ENCODE results near the gene SGPP1.
"Not testable (repeated sequence)": the region's sequence is repeated elsewhere in the genome, so short reads cannot be mapped to it uniquely, and the experiment has no call there.

The SGPP1 gene

DNA sequence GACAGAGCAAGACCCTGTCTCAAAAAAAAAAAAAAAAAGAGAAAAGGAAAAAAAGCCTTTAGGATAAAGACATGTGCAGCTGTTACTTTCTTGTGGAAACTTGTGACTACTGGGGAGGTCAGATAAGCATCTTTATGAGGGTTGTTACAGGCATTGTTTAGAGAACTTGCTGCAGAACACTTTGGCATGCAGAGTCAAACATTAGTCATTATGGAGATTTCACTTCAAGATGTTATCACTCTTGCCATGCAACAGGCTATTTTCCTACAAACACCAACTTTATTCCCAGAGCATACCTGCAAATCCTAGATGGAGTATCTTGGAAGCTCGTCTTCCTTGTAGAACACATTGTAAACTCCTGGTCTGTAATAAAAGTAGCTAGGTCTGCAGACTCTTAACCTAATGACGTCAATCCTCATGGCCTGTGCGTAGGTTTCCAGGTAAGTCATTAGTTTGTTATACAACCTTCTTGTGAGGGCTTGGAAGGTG lies 49.9 kb downstream of the SGPP1 start:
- no peak for FAIRE-seq
- DNase-seq (ENCODE audit: insufficient read length, low spot score): no peak

DNA sequence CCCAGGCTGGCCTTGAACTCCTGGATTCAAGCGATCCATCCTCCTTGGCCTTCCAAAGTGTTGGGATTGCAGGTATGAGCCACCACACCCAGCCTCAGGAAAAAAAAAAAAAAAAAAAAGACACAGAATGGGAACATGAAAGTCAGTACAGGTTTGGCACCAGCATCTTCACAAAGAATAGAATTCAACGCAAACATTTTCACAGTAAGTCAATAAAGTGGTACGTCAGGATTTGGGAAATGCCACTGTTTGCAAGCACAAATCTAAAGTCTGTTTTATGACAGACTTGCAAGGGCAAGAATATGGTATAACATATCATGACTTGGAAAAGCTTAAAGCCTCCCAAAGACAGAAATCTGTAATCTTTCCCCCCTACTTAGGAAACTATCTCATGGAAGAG lies 51.2 kb downstream of the SGPP1 start:
- no peak for DNase-seq (ENCODE audit: insufficient read length, low spot score)
- no peak for FAIRE-seq

- no peak for DNase-seq (ENCODE audit: insufficient read length, low spot score)
- peak; percentile 31 for FAIRE-seq
Observed at GRCh38 chr14:63673886-63674497, 53.9 kb downstream of the SGPP1 start.

DNA sequence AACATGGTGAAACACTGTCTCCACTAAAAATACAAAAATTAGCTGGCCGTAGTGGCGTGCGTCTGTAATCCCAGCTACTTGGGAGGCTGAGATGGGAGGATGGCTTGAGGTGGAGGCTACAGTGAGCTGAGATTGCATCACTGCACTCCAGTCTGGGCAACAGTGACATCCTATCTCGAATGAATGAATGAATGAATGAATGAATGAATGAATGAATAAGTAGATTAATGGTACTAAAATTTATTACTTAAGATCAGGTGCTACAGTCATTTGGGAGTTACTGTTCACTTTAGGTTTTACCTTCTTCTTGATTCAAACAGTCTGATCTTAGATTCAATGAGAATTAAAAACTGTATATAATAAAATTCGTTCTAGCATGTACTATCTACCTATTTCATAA lies 54.6 kb downstream of the SGPP1 start:
- DNase-seq (ENCODE audit: insufficient read length, low spot score) (no peak), FAIRE-seq (no peak)

DNA sequence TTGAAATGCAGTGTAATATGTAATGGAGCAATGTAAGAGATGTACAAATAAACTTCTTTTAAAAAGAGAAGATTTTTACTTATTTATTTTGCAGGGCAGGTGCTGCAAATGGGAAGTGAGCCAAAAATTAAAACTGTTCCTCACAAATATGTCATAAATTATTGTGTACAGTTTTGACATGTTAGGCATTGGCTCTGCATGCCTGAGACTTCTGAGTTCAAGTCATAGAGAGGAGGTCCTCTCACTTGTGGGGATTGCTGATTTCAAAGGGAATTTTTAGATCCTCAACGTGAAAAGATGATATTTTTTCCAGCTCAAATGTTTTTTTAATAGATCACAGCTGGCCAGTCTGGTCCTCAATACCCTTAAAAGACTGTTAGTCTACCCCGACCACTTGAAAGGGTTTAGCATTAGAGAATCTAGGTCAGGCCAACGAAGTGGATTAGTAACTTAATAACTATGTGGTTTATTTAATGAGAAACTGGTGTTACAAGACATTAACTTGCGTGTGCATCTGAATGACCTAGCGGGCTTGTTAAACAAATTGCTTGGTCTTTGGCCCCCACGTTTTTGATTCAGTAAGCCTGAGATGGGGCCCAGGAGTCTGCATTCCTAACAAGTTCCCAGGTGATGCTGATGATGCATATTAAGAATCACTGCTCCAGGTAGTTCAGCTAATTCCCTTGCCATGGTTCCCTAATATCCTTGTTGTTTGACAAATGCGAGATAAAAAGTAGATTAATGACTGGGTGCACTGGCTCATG lies 55.3 kb downstream of the SGPP1 start:
- FAIRE-seq (peak; percentile 96), DNase-seq (ENCODE audit: insufficient read length, low spot score) (peak; percentile 26)

GRCh38 chr14:63671987-63672386 lies 55.9 kb downstream of the SGPP1 start:
- FAIRE-seq (no peak), DNase-seq (ENCODE audit: insufficient read length, low spot score) (no peak)

- DNase-seq (ENCODE audit: insufficient read length, low spot score): no peak
- peak; percentile 89 for FAIRE-seq
Observed at GRCh38 chr14:63670692-63671091, 57.2 kb downstream of the SGPP1 start.

DNA sequence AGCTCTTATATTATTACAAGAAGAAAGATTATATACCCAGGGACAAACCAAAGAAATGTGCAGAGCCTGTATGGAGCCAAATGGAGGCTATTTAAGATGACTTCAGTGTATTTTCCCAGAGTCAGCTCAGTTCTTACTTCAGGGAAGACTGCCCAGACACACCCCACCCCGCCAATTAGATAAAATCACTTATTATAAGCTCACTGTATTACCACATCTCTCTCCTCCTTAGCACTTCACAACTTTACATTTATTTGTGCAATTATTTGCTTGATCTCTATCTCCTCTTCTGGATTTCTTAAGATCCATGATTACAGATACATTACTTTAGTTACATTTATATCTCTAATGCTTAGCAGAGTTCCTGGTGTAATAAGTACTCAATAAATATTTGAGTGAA lies 61.5 kb downstream of the SGPP1 start:
- DNase-seq (ENCODE audit: insufficient read length, low spot score) (no peak), FAIRE-seq (no peak)

- DNase-seq (ENCODE audit: insufficient read length, low spot score) (no peak), FAIRE-seq (no peak)
Observed at GRCh38 chr14:63663428-63664341, 64.2 kb downstream of the SGPP1 start.

- FAIRE-seq: no peak
Observed at GRCh38 chr14:63662776-63663175, 65.1 kb downstream of the SGPP1 start.

DNA sequence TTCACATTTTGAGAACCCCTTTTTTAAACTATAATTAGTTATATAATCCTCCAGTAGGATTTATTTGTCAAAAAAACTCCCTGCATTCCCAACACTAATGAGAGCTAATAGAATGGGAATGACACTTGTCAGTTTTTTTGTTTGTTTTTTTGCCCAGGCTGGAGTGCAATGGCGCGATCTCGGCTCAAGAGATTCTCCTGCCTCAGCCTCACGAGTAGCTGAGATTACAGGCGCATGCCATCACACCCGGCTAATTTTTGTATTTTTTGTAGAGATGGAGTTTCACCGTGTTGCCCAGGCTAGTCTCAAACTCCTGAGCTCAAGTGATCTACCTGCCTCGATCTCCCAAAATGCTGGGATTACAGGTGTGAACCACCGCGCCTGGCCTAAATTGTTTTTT lies 66.0 kb downstream of the SGPP1 start:
- not testable (repeated sequence) for FAIRE-seq; DNase-seq (ENCODE audit: insufficient read length, low spot score)

More at GRCh38 chr14:63662776-63663175, 65.1 kb downstream of the SGPP1 start:
- no peak for DNase-seq (ENCODE audit: insufficient read length, low spot score)

DNA sequence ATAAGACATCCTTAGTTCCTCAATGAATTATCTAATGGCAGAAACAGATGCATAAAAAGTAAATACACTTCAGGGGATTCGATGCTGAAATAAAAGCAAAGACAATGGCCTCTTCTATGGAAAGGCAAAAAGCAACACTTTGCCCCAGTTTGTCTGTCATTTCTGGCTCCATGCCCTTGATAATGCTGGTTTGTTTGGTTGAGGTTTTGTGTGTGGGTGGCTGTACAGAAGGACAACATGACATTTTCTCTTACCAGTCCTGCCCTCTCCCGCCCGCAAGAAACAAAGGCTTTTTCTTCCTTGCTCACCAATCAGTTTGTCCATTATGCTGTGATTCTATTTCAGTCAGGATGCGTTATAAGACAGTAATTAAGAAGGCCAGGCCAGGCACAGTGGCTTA lies 68.1 kb downstream of the SGPP1 start:
- DNase-seq (ENCODE audit: insufficient read length, low spot score) (no peak), FAIRE-seq (no peak)

GRCh38 chr14:63656194-63656593 lies 71.7 kb downstream of the SGPP1 start:
- no peak for FAIRE-seq

DNA sequence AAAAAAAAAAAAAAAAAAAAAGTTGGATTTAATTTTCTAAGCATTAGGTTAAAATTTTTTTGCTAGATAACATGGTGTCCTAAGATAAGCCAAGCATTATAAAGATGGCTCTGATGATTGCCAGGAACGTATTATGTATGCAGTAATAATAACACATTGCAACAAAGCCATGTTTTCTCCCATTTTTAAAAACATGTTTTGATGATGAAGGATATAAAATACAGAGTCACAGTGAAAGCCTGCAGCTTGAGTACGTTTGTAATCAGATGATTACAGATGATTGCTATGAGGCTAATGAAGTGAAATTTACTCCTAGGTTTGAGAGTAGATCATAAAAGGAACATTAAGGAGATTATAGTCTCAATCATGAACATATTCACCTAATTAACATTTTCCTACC lies 72.9 kb downstream of the SGPP1 start:
- DNase-seq (ENCODE audit: insufficient read length, low spot score) (no peak), FAIRE-seq (no peak)

More at GRCh38 chr14:63656194-63656593, 71.7 kb downstream of the SGPP1 start:
- DNase-seq (ENCODE audit: insufficient read length, low spot score): no peak

DNA sequence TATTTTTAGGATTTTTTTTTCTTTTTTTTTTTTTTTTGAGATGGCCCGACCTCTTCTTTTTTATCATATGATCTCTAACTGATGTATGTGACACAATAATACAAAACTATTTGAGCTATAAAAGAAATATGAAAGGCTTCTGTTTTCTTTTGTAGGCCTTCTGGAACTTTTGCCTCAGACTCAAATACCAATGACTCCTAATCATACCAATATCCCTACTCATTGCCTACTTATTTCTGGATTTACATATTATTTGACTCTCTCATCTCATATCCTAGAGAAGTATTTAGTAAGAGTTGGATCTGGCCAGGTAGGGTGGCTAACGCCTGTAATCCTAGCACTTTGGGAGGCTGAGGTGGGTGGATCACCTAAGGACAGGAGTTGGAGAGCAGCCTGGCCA lies 73.5 kb downstream of the SGPP1 start:
- DNase-seq (ENCODE audit: insufficient read length, low spot score) (no peak), FAIRE-seq (no peak)

- FAIRE-seq: no peak
- DNase-seq (ENCODE audit: insufficient read length, low spot score): no peak
Observed at GRCh38 chr14:63652406-63652805, 75.5 kb downstream of the SGPP1 start.

DNA sequence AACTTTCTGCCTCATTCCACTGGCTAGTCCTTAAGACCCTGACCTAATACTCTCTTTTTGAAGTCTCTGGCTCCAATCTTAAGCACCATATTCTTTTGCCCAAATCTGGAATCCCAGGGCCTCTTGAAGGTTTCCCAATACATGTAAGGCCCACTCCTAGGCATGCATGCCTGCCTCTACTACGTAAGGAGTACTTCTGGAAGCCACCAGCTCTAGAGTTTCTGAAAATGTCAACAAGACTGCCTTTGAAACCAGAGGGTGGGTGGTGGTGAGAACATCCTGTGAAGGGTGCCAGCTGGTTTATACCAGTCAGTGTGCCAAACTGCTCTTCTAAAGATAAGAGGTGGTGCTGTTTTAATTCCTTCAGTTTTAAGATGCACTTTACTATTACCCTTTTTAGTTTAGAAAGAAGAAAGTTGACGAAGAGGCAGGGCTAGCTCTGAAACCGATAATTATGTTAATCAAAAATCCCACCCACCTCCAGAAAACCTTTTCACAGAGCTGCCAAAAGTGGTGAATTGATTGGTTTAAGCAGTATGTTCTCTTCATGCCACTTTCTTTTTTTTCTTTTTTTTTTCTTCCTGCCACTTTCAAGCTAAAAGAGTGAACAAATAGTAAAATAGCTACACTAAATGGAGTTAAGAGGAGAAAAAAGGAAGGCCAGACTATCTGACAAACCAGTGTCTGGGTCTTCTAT lies 77.5 kb downstream of the SGPP1 start:
- FAIRE-seq: no peak
- no peak for DNase-seq (ENCODE audit: insufficient read length, low spot score)

GRCh38 chr14:63647696-63648410 lies 80.0 kb downstream of the SGPP1 start:
- FAIRE-seq: no peak
- DNase-seq (ENCODE audit: insufficient read length, low spot score): no peak

- FAIRE-seq (no peak), DNase-seq (ENCODE audit: insufficient read length, low spot score) (no peak)
Observed at GRCh38 chr14:63644741-63645140, 83.1 kb downstream of the SGPP1 start.

All from GM19239 (cell line).